DMS 273 (cell line): ENCODE measurements around the gene MYEF2.

Experiments
- DNase-seq: peaks from one replicate; lab custom pipeline; 2025; ENCODE audit not compliant: unreplicated experiment; lab: John Stamatoyannopoulos, UW

The MYEF2 gene

DNA sequence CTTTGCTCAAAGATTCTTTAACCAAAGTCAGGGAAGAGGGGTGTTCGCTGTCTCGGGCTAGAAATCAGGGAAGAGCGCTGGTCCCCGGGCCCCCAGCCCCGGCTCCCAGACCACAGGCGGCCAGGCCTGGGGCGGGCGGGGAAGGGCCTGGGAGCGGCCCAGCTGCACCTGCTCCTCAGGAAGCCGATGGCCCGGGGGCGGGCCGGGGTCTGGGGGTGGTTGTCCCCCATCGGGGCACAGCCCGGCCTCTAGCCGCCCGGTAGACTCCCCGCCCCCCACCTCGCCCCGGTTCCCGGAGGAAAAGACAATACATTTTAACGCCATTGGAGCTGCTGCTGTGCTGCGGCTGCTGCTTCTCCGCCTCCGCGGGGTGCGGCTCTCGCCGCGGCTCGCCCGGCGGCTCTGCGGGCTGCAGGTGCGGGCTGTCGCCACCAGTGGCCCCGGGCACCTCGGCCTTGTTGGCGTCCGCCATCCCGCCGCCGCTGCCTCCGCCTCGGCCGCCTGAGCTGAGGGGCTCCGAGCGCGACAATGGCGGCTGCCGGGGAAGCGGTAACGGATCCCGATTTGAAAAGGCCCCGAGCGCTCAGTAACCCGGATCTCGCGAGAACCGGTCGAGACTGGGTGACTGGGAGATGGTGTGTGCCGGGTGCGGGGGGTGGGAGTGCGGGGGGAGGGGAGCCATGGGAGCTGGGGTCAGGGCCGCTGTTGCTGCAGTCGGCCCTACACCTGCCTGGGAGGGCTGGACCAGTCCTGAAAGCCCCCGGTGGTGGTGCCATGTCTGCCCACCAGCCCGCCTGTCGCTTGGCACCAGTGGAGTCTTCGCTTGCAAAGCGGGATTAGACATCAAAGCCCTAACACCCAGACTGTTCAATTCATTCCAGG is at the start of gene MYEF2:
MYEF2 (minus strand) TSS at position 530 of the 882 bp plus-strand sequence; CDS start at position 472, 58 bp downstream.
- peak; percentile 89 for DNase-seq

- no peak for DNase-seq
Observed at GRCh38 chr15:48225771-48226170, 47.7 kb upstream of the MYEF2 start.

DNA sequence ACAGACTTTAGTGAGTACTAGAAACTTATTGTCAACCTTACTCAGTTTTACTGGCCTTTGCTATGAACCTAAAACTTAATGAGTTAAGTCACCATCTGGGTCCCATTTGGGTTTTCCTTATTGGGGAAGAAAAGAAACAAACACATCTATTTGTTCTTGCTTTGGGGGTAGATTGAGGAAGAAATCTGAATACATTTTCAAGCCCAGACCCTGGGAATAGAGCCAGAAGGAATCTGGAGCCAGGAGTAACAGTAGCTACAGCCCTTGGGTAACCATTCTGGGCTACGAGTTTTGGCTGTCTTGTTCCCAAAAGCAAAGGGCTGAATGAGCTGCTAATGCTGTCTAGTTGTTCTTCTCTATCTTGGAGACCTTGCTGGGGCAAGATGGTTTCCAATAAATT is 44.5 kb upstream of the MYEF2 start:
- no peak for DNase-seq

DNA sequence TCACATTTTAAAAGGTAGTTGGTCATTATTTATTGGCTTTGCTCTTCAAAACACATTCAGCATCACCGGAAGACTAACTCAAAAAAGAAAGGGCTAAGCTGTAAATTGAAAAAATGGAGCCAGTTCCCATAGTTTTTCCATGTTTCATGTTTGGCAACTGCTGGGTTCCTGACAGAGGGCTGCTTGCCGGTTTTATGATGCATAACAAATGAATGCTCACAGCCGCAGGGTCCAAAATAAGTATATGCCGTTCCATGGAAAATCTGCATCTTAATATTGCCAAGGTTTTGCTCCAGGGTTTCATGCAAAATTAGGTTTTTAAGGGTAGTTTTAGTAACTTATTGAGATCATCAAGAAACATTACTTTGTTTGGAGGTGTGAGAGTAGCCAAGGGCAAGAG is 43.8 kb upstream of the MYEF2 start:
- no peak for DNase-seq

- no peak for DNase-seq
Observed at GRCh38 chr15:48221261-48221660, 43.2 kb upstream of the MYEF2 start.

GRCh38 chr15:48205981-48206380 is 27.9 kb upstream of the MYEF2 start, which contains the start of gene SLC12A1:
Gene SLC12A1 (plus strand): TSS chr15:48206302. CDS start chr15:48207720, 1,418 bp downstream.
- DNase-seq, result no peak

GRCh38 chr15:48202068-48202467 is 24.0 kb upstream of the MYEF2 start:
- DNase-seq, result no peak

DNA sequence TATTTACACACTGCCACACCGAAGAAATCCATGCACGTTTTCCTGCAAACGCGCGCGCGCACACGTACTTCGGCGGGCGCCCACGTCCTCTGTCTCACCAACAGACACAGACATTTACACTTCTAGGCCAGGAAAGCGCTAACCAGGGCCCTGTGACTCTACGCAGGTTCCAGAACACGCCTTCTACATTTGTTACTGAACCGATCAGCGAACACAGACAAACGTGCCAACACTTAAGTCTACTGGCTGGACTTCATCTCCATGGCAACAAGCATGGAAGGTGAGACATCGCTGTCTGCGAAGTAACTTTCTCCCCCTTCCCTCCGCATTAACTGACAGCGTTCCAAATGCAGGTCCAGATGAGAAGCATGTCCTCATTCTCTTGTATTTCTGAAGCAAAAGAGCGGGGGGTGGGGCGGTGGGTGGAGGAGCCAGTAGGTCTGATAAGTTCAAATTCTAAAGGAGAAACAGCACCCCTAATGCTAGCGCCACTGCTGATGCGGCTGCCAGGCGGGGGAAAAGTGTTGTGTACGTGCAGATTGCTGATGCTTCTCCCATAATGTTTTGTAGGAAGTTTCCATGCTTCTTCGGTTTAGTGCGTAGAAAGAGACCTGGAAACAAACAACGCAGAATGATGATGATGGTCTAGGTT is 13.6 kb upstream of the MYEF2 start, which contains the start of gene CTXN2:
CTXN2 (plus strand) TSS at position 92 of the 652 bp plus-strand sequence. CDS start 9,636 bp downstream, outside the sequence.
- peak; percentile 59 for DNase-seq

GRCh38 chr15:48190932-48191573 is 13.0 kb upstream of the MYEF2 start:
- peak; percentile 76 for DNase-seq

DNA sequence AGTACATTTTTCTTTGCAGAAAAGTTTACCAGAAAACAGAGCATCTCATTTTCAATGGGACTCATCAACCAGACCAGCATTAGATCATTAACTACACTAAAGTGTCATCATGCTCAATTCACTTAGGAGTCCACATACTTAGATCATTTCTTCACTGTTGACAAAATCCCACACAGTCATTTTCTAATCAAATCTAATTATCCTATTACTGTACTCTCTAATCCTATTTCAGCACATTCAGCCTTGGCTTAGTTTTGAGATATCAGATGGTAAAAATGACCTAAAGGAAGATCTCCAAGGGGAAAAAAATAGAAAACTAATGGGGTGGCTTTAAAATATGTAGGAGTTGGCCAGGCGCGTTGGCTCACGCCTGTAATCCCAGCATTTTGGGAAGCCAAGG is 8.2 kb upstream of the MYEF2 start:
- no peak for DNase-seq

DNA sequence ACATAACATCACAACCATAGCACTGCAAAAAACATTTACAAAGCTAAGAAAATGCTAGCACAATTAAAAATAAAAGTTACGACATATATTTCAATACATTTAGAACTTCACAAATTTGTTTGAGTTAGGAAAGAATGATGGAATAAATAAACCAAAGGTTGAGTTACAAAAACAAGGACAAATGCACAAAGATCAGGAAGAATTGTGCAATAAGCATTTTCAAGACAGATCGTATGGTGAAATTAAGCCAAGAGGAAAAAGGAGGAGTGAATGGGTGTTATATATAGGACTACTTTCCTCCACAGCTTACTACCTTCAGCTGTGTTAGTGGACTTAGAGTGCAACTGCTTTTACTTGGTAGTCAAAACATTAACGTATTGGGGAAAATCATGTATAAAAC is 7.4 kb upstream of the MYEF2 start:
- no peak for DNase-seq

GRCh38 chr15:48182749-48183148 is 4.7 kb upstream of the MYEF2 start:
- no peak for DNase-seq

GRCh38 chr15:48178648-48178931 is 495 bp upstream of the MYEF2 start:
- DNase-seq, result no peak

DNA sequence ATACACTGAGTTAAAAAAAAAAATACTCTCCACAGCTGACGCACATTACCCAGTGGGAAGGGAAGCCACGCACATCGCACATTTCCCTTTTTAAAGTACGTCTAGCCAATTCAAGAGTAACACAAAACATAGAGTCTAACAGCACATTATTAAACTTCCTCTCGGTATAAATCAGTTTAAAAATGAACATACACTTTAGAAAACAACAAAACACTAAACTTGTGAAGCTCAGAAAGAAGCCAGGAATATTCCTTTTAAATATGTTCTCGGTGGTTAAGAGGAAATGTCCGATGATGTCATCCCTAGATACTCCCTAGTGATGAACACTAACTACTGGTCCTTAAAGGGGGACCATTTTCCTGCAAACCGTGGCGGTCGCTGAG is 721 bp downstream of the MYEF2 start:
- DNase-seq, result peak; percentile 62

DNA sequence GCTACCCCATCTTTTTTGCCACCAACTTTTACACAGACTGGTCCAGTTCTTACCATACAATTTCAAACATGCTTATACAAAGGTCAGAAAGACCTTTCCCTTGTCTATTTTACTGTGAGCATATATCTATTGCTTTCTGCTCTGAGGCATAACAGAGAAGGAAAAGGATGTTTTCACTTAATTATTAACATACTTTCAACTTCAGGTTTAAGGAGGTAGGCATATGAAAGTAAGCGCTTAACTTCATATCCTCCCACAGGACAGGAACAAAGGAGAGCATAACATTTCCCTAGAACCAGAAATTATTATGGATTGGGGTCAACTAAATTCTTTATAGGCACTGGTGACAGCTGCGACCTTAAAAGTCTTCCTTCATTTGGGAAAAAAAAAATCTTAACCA is 1.1 kb downstream of the MYEF2 start:
- DNase-seq, result no peak

GRCh38 chr15:48176112-48176511 is 2.0 kb downstream of the MYEF2 start:
- peak; percentile 1 for DNase-seq

GRCh38 chr15:48175126-48175525 is 3.0 kb downstream of the MYEF2 start:
- no peak for DNase-seq

- no peak for DNase-seq
Observed at GRCh38 chr15:48170981-48171380, 7.1 kb downstream of the MYEF2 start.

GRCh38 chr15:48168616-48169015 is 9.5 kb downstream of the MYEF2 start:
- no peak for DNase-seq

GRCh38 chr15:48153526-48153925 is 24.6 kb downstream of the MYEF2 start:
- no peak for DNase-seq

DNA sequence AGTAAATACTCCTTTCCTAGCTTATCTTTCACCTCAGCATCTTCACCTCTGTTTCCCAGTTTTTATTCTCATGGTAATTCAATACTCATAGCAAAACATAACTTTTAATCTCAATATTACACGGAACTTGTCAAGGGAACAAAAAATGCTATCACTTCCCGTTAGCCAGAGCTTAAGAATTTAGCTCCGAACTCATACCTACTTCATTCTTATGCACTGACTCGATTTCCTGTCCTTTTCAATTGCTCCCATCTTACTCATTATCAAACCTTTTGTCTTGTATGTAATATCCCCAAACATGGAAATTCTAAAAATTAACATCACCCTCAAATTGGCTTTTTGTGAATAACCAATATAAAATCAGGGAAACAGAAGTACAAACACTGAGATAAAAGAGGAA is 28.2 kb downstream of the MYEF2 start:
- no peak for DNase-seq

GRCh38 chr15:48147358-48147757 is 30.7 kb downstream of the MYEF2 start:
- no peak for DNase-seq
